Measurements from ENCODE around the gene KIF1A. TPM values are rescaled to one million over a fixed set of nuclear protein-coding genes. Genes with fewer than 3 reads are reported as not detected.

The KIF1A gene
- total and polyA plus RNA-seq, 7 experiments from 2014 or later = 0.24 TPM; not detected in 6

GRCh38 chr2:240815761-240816583 is 4.0 kb downstream of the KIF1A start:
- ATAC-seq (no peak), DNase-seq (peak in 1 of 9 donors; percentile 8)
- ChIA-PET POLR2A (no interaction called here), CTCF (no interaction called here)
- no peak overlapping the region for H3K27ac ChIP-seq (ENCODE audit: low read depth, low read length)
- H3K4me1 ChIP-seq (ENCODE audit: control insufficient read depth in 2 of 2, insufficient read depth in 2 of 2, low read length in 2 of 2) = peaks cover 0 to 2% of the 10 kb centered on the region in 2 donors
- Mint-ChIP-seq H3K4me3 (peak overlapping the region in 2 of 10 donors; percentile 14 to 77), H3K9me3 (peaks cover 0 to 14% (median 6%) of the 10 kb centered on the region in 11 donors), H3K4me1 (peaks cover 0 to 6% (median 0%) of the 10 kb centered on the region in 7 donors), H3K36me3 (peaks cover 0 to 9% (median 0%) of the 10 kb centered on the region in 5 donors), H3K27ac (no peak overlapping the region), H3K27me3 (peaks cover 8 to 21% (median 13%) of the 10 kb centered on the region in 5 donors)
- H3K36me3 ChIP-seq (ENCODE audit: control insufficient read depth in 2 of 3, insufficient read depth in 3 of 3, low read length in 3 of 3) = no peaks in the 10 kb centered on the region
- intact Hi-C loops (cut with micrococcal nuclease) = no loop called here
- H3K27me3 ChIP-seq (ENCODE audit: control insufficient read depth in 2 of 2, insufficient read depth in 2 of 2, low read length in 2 of 2) = peaks cover 0 to 5% of the 10 kb centered on the region in 2 donors
- H3K4me3 ChIP-seq (ENCODE audit: low read length) = no peak overlapping the region
- H3K9me3 ChIP-seq (ENCODE audit: control insufficient read depth in 2 of 3, low read length in 3 of 3) = peaks cover 0 to 16% (median 0%) of the 10 kb centered on the region in 3 experiments

GRCh38 chr2:240814946-240815760 is 4.9 kb downstream of the KIF1A start:
- Histone ChIP-seq H3K4me1 (ENCODE audit: control insufficient read depth in 2 of 2, insufficient read depth in 2 of 2, low read length in 2 of 2) (no peaks in the 10 kb centered on the region), H3K27me3 (ENCODE audit: control insufficient read depth in 2 of 2, insufficient read depth in 2 of 2, low read length in 2 of 2) (peaks cover 0 to 5% of the 10 kb centered on the region in 2 donors), H3K27ac (ENCODE audit: low read depth, low read length) (no peak overlapping the region), H3K4me3 (ENCODE audit: low read length) (no peak overlapping the region), H3K36me3 (ENCODE audit: control insufficient read depth in 2 of 3, insufficient read depth in 3 of 3, low read length in 3 of 3) (no peaks in the 10 kb centered on the region), H3K9me3 (ENCODE audit: control insufficient read depth in 2 of 3, low read length in 3 of 3) (peaks cover 0 to 16% (median 0%) of the 10 kb centered on the region in 3 experiments)
- H3K36me3 Mint-ChIP-seq = peaks cover 0 to 9% (median 0%) of the 10 kb centered on the region in 5 donors
- H3K27me3 Mint-ChIP-seq = peaks cover 8 to 19% (median 11%) of the 10 kb centered on the region in 5 donors
- H3K9me3 Mint-ChIP-seq = peaks cover 0 to 14% (median 6%) of the 10 kb centered on the region in 11 donors
- no peak overlapping the region for H3K27ac Mint-ChIP-seq
- ChIA-PET CTCF (no interaction called here), POLR2A (no interaction called here)
- H3K4me1 Mint-ChIP-seq = peaks cover 0 to 4% (median 0%) of the 10 kb centered on the region in 7 donors
- no peak for ATAC-seq
- DNase-seq = peak in 1 of 9 donors; percentile 9
- H3K4me3 Mint-ChIP-seq = no peak overlapping the region
- intact Hi-C loops (cut with micrococcal nuclease) = no loop called here

GRCh38 chr2:240814280-240814679 is 5.7 kb downstream of the KIF1A start:
- DNase-seq = no peak
- H3K27me3 ChIP-seq (ENCODE audit: control insufficient read depth in 2 of 2, insufficient read depth in 2 of 2, low read length in 2 of 2) = peaks cover 0 to 5% of the 10 kb centered on the region in 2 donors
- ChIA-PET POLR2A (no interaction called here), CTCF (no interaction called here)
- no peak overlapping the region for H3K27ac ChIP-seq (ENCODE audit: low read depth, low read length)
- no peak overlapping the region for H3K27ac Mint-ChIP-seq
- intact Hi-C loops (cut with micrococcal nuclease) = no loop called here
- no peak overlapping the region for H3K4me3 ChIP-seq (ENCODE audit: low read length)
- no peaks in the 10 kb centered on the region for H3K36me3 ChIP-seq (ENCODE audit: control insufficient read depth in 2 of 3, insufficient read depth in 3 of 3, low read length in 3 of 3)
- H3K9me3 Mint-ChIP-seq = peaks cover 0 to 14% (median 6%) of the 10 kb centered on the region in 11 donors
- H3K4me3 Mint-ChIP-seq = no peak overlapping the region
- peaks cover 0 to 9% (median 0%) of the 10 kb centered on the region in 5 donors for H3K36me3 Mint-ChIP-seq
- peaks cover 0 to 16% (median 0%) of the 10 kb centered on the region in 3 experiments for H3K9me3 ChIP-seq (ENCODE audit: control insufficient read depth in 2 of 3, low read length in 3 of 3)
- H3K4me1 Mint-ChIP-seq = peaks cover 0 to 4% (median 0%) of the 10 kb centered on the region in 7 donors
- ATAC-seq = no peak
- H3K27me3 Mint-ChIP-seq = peaks cover 8 to 22% (median 11%) of the 10 kb centered on the region in 5 donors
- H3K4me1 ChIP-seq (ENCODE audit: control insufficient read depth in 2 of 2, insufficient read depth in 2 of 2, low read length in 2 of 2) = no peaks in the 10 kb centered on the region

- H3K27me3 ChIP-seq (ENCODE audit: control insufficient read depth in 2 of 2, insufficient read depth in 2 of 2, low read length in 2 of 2) = peaks cover 0 to 3% of the 10 kb centered on the region in 2 donors
- ChIA-PET POLR2A (no interaction called here), CTCF (no interaction called here)
- H3K27ac Mint-ChIP-seq = no peak overlapping the region
- no peaks in the 10 kb centered on the region for H3K4me1 ChIP-seq (ENCODE audit: control insufficient read depth in 2 of 2, insufficient read depth in 2 of 2, low read length in 2 of 2)
- ATAC-seq (no peak), DNase-seq (peak in 1 of 9 donors; percentile 8)
- H3K9me3 Mint-ChIP-seq = peaks cover 0 to 14% (median 6%) of the 10 kb centered on the region in 11 donors
- H3K9me3 ChIP-seq (ENCODE audit: control insufficient read depth in 2 of 3, low read length in 3 of 3) = peaks cover 0 to 16% (median 0%) of the 10 kb centered on the region in 3 experiments
- H3K4me3 Mint-ChIP-seq = no peak overlapping the region
- peaks cover 5 to 20% (median 8%) of the 10 kb centered on the region in 5 donors for H3K27me3 Mint-ChIP-seq
- no peak overlapping the region for H3K4me3 ChIP-seq (ENCODE audit: low read length)
- H3K27ac ChIP-seq (ENCODE audit: low read depth, low read length) = no peak overlapping the region
- intact Hi-C loops (cut with micrococcal nuclease) = no loop called here
- no peaks in the 10 kb centered on the region for H3K36me3 ChIP-seq (ENCODE audit: control insufficient read depth in 2 of 3, insufficient read depth in 3 of 3, low read length in 3 of 3)
- H3K36me3 Mint-ChIP-seq = peaks cover 0 to 9% (median 0%) of the 10 kb centered on the region in 5 donors
- H3K4me1 Mint-ChIP-seq = peaks cover 0 to 4% (median 0%) of the 10 kb centered on the region in 7 donors
These were observed 6.6 kb downstream of the KIF1A start for GRCh38 chr2:240813231-240813921.

- no peaks in the 10 kb centered on the region for H3K4me1 ChIP-seq (ENCODE audit: control insufficient read depth in 2 of 2, insufficient read depth in 2 of 2, low read length in 2 of 2)
- H3K27ac ChIP-seq (ENCODE audit: low read depth, low read length) = no peak overlapping the region
- H3K27me3 Mint-ChIP-seq = peaks cover 0 to 15% (median 4%) of the 10 kb centered on the region in 5 donors
- H3K4me1 Mint-ChIP-seq = peaks cover 0 to 4% (median 0%) of the 10 kb centered on the region in 7 donors
- peak in 2 of 9 donors; percentile 1 to 9 for DNase-seq
- ChIA-PET CTCF (no interaction called here), POLR2A (no interaction called here)
- peaks cover 0 to 14% (median 6%) of the 10 kb centered on the region in 11 donors for H3K9me3 Mint-ChIP-seq
- ATAC-seq = no peak
- intact Hi-C loops (cut with micrococcal nuclease) = no loop called here
- peaks cover 0 to 16% (median 0%) of the 10 kb centered on the region in 3 experiments for H3K9me3 ChIP-seq (ENCODE audit: control insufficient read depth in 2 of 3, low read length in 3 of 3)
- H3K4me3 Mint-ChIP-seq = no peak overlapping the region
- peaks cover 0 to 9% (median 0%) of the 10 kb centered on the region in 5 donors for H3K36me3 Mint-ChIP-seq
- no peak overlapping the region for H3K27ac Mint-ChIP-seq
- H3K4me3 ChIP-seq (ENCODE audit: low read length) = no peak overlapping the region
- H3K27me3 ChIP-seq (ENCODE audit: control insufficient read depth in 2 of 2, insufficient read depth in 2 of 2, low read length in 2 of 2) = no peaks in the 10 kb centered on the region
- no peaks in the 10 kb centered on the region for H3K36me3 ChIP-seq (ENCODE audit: control insufficient read depth in 2 of 3, insufficient read depth in 3 of 3, low read length in 3 of 3)
These were observed 7.3 kb downstream of the KIF1A start for GRCh38 chr2:240812721-240813120.

GRCh38 chr2:240812301-240812680 is 7.7 kb downstream of the KIF1A start:
- POLR2A ChIA-PET = no interaction called here
- CTCF ChIA-PET = no interaction called here
- ATAC-seq (no peak), DNase-seq (no peak)
- no peak overlapping the region for H3K27ac ChIP-seq (ENCODE audit: low read depth, low read length)
- H3K4me3 ChIP-seq (ENCODE audit: low read length) = no peak overlapping the region
- Mint-ChIP-seq H3K27ac (no peak overlapping the region), H3K9me3 (peaks cover 0 to 14% (median 6%) of the 10 kb centered on the region in 11 donors), H3K4me3 (no peak overlapping the region), H3K4me1 (peaks cover 0 to 4% (median 0%) of the 10 kb centered on the region in 7 donors), H3K36me3 (peaks cover 0 to 9% (median 0%) of the 10 kb centered on the region in 5 donors), H3K27me3 (peaks cover 0 to 11% (median 4%) of the 10 kb centered on the region in 5 donors)
- H3K4me1 ChIP-seq (ENCODE audit: control insufficient read depth in 2 of 2, insufficient read depth in 2 of 2, low read length in 2 of 2) = no peaks in the 10 kb centered on the region
- H3K27me3 ChIP-seq (ENCODE audit: control insufficient read depth in 2 of 2, insufficient read depth in 2 of 2, low read length in 2 of 2) = no peaks in the 10 kb centered on the region
- H3K36me3 ChIP-seq (ENCODE audit: control insufficient read depth in 2 of 3, insufficient read depth in 3 of 3, low read length in 3 of 3) = no peaks in the 10 kb centered on the region
- peaks cover 0 to 16% (median 0%) of the 10 kb centered on the region in 3 experiments for H3K9me3 ChIP-seq (ENCODE audit: control insufficient read depth in 2 of 3, low read length in 3 of 3)
- intact Hi-C loops (cut with micrococcal nuclease) = no loop called here
